ENCODE data around the gene NLGN4X.

NLGN4X gene

DNA sequence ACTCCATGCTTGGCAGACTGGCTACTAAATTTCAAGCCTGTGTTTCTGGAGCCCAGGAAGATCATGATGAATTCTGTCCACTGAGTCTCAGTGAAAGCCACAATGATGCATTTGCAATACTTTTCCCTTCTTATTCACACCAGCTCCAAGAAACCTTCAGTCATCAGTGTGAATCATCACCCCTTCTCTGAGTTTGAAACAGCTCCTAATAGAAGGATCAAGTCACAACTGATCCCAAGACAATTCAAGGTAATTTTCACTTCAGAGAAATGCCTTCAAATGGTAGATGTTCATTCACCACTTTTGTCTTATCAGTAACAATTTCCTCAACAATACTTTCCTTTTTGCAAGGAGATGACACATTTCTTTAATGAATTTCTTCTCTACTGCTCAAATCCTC lies 257.4 kb downstream of the NLGN4X start:
- DNase-seq (ENCODE audit: extremely low spot score): no peak
- ChIA-PET CTCF (no interaction called here), POLR2A (no interaction called here)
- TF ChIP-seq L3MBTL2 (conservative IDR thresholded peaks at IDR 0.05) (no peak), NFRKB (IDR thresholded peaks at IDR 0.05) (no peak), ZNF384 (IDR thresholded peaks at IDR 0.05) (no peak), ARNT (IDR thresholded peaks at IDR 0.05) (no peak), LEF1 (IDR thresholded peaks at IDR 0.05; ENCODE audit: borderline replicate concordance) (no peak), FOXA1 (IDR thresholded peaks at IDR 0.05) (no peak), SP1 (IDR thresholded peaks at IDR 0.05) (no peak), TARDBP (IDR thresholded peaks at IDR 0.05) (no peak)

DNA sequence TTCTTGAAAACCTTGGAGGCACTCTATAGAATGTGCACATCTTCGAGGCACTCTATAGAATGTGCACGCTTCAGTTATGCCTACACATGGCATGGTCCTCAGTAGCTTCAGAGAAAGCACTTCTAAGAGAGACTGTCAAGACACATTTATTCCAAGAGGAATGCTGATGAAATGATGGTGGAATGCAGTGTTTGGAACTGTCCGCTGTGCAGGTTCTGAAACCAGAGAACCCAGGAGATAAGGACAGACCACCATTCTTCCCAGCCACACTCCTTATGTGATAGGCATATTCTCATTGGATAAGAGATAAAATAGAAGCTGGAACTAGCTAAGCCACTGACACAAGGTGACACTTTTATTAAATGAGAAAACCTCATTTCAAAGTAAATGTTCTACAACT lies 263.3 kb downstream of the NLGN4X start:
- ChIA-PET POLR2A (no interaction called here), CTCF (no interaction called here)
- no peak for TF ChIP-seq CTBP1 (IDR thresholded peaks at IDR 0.05; ENCODE audit: borderline replicate concordance)
- no peak for TF ChIP-seq SUZ12 (IDR thresholded peaks at IDR 0.05)
- no peak for TF ChIP-seq SP1 (IDR thresholded peaks at IDR 0.05)
- TF ChIP-seq TARDBP (IDR thresholded peaks at IDR 0.05): no peak
- no peak for TF ChIP-seq FOXA1 (IDR thresholded peaks at IDR 0.05)
- no peak for TF ChIP-seq ELF4 (IDR thresholded peaks at IDR 0.05)
- TF ChIP-seq NFRKB (IDR thresholded peaks at IDR 0.05): no peak
- no peak for DNase-seq (ENCODE audit: extremely low spot score)

GRCh38 chrX:5959286-5959685 lies 269.4 kb downstream of the NLGN4X start:
- TF ChIP-seq SUZ12 (IDR thresholded peaks at IDR 0.05) (no peak), TARDBP (IDR thresholded peaks at IDR 0.05) (no peak), L3MBTL2 (conservative IDR thresholded peaks at IDR 0.05) (no peak)
- POLR2A ChIA-PET: no interaction called here
- no peak for DNase-seq (ENCODE audit: extremely low spot score)
- CTCF ChIA-PET: no interaction called here

DNA sequence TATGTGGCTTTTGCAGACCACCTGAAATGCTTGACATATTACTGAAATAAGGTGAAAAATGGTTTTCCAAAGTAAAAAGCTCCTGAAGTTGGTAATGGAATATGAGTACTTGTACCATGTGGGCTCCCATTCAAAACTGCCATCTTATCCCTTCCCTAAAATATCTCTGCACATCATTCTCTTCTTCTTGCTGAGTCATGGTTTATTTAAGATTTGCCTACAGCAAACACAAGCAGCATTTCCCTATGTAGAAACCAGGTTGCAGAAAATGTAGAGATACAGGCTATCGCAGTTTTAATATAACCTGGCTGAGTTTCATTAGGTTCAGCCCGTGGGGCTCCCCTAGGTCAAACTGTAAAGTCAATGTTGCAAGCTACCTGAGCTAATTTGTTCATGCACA lies 270.1 kb downstream of the NLGN4X start:
- TF ChIP-seq LEF1 (IDR thresholded peaks at IDR 0.05; ENCODE audit: borderline replicate concordance) (no peak), ARNT (IDR thresholded peaks at IDR 0.05) (no peak), CTBP1 (IDR thresholded peaks at IDR 0.05; ENCODE audit: borderline replicate concordance) (no peak)
- TF ChIP-seq, protein P1, sequence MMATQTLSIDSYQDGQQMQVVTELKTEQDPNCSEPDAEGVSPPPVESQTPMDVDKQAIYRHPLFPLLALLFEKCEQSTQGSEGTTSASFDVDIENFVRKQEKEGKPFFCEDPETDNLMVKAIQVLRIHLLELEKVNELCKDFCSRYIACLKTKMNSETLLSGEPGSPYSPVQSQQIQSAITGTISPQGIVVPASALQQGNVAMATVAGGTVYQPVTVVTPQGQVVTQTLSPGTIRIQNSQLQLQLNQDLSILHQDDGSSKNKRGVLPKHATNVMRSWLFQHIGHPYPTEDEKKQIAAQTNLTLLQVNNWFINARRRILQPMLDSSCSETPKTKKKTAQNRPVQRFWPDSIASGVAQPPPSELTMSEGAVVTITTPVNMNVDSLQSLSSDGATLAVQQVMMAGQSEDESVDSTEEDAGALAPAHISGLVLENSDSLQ (IDR thresholded peaks at IDR 0.05): no peak
- DNase-seq (ENCODE audit: extremely low spot score): no peak
- ChIA-PET POLR2A (no interaction called here), CTCF (no interaction called here)

GRCh38 chrX:5957506-5957905 lies 271.2 kb downstream of the NLGN4X start:
- ChIA-PET POLR2A (no interaction called here), CTCF (no interaction called here)
- no peak for DNase-seq (ENCODE audit: extremely low spot score)
- TF ChIP-seq CTBP1 (IDR thresholded peaks at IDR 0.05; ENCODE audit: borderline replicate concordance) (no peak), BHLHE40 (IDR thresholded peaks at IDR 0.05; ENCODE audit: borderline replicate concordance) (no peak), FOXM1 (IDR thresholded peaks at IDR 0.05; ENCODE audit: borderline replicate concordance) (no peak), SP1 (IDR thresholded peaks at IDR 0.05) (no peak), ZNF384 (IDR thresholded peaks at IDR 0.05) (no peak), FOXA1 (IDR thresholded peaks at IDR 0.05) (no peak), SUZ12 (IDR thresholded peaks at IDR 0.05) (no peak), ARNT (IDR thresholded peaks at IDR 0.05) (no peak), ELF4 (IDR thresholded peaks at IDR 0.05) (no peak), NFRKB (IDR thresholded peaks at IDR 0.05) (no peak), L3MBTL2 (conservative IDR thresholded peaks at IDR 0.05) (no peak), TARDBP (IDR thresholded peaks at IDR 0.05) (no peak), HDGF (IDR thresholded peaks at IDR 0.05; ENCODE audit: borderline replicate concordance) (no peak), FOXK2 (IDR thresholded peaks at IDR 0.05) (no peak)
- TF ChIP-seq, protein P1 (IDR thresholded peaks at IDR 0.05): no peak

- CTCF ChIA-PET: no interaction called here
- no peak for DNase-seq (ENCODE audit: extremely low spot score)
- no peak for TF ChIP-seq TARDBP (IDR thresholded peaks at IDR 0.05)
- TF ChIP-seq, protein P1 (IDR thresholded peaks at IDR 0.05): no peak
- TF ChIP-seq BHLHE40 (IDR thresholded peaks at IDR 0.05; ENCODE audit: borderline replicate concordance): no peak
- no peak for TF ChIP-seq LEF1 (IDR thresholded peaks at IDR 0.05; ENCODE audit: borderline replicate concordance)
- no peak for TF ChIP-seq FOXA1 (IDR thresholded peaks at IDR 0.05)
- no peak for TF ChIP-seq FOXK2 (IDR thresholded peaks at IDR 0.05)
- no peak for TF ChIP-seq SUZ12 (IDR thresholded peaks at IDR 0.05)
- no peak for TF ChIP-seq HDGF (IDR thresholded peaks at IDR 0.05; ENCODE audit: borderline replicate concordance)
- no peak for TF ChIP-seq ELF4 (IDR thresholded peaks at IDR 0.05)
- POLR2A ChIA-PET: no interaction called here
Measured at GRCh38 chrX:5936438-5936837, 292.2 kb downstream of the NLGN4X start.

- ChIA-PET POLR2A (no interaction called here), CTCF (interaction anchor here (0.5 kb wide), 1 partner anchor 190 kb away, joined by 4 read pairs; no protein-coding TSS in a partner anchor)
- no peak for TF ChIP-seq BHLHE40 (IDR thresholded peaks at IDR 0.05; ENCODE audit: borderline replicate concordance)
- no peak for TF ChIP-seq LEF1 (IDR thresholded peaks at IDR 0.05; ENCODE audit: borderline replicate concordance)
- TF ChIP-seq L3MBTL2 (conservative IDR thresholded peaks at IDR 0.05): no peak
- no peak for TF ChIP-seq TARDBP (IDR thresholded peaks at IDR 0.05)
- no peak for TF ChIP-seq FOXM1 (IDR thresholded peaks at IDR 0.05; ENCODE audit: borderline replicate concordance)
- TF ChIP-seq HDGF (IDR thresholded peaks at IDR 0.05; ENCODE audit: borderline replicate concordance): no peak
- no peak for TF ChIP-seq NFRKB (IDR thresholded peaks at IDR 0.05)
- TF ChIP-seq, protein P1 (IDR thresholded peaks at IDR 0.05): no peak
- no peak for TF ChIP-seq SUZ12 (IDR thresholded peaks at IDR 0.05)
- TF ChIP-seq CTBP1 (IDR thresholded peaks at IDR 0.05; ENCODE audit: borderline replicate concordance): no peak
- no peak for TF ChIP-seq FOXK2 (IDR thresholded peaks at IDR 0.05)
- no peak for TF ChIP-seq ZNF384 (IDR thresholded peaks at IDR 0.05)
- TF ChIP-seq SP1 (IDR thresholded peaks at IDR 0.05): no peak
- DNase-seq (ENCODE audit: extremely low spot score): no peak
Measured at GRCh38 chrX:5928224-5928623, 300.4 kb downstream of the NLGN4X start.
